Dendritic cell treated with granulocyte-macrophage colony-stimulating factor and Interleukin-4, amounts not matched to agents 40 ng/mL and 50 ng/mL, for 4 days (primary cell): ENCODE results near the gene FAM167B.

ENCODE experiments used
- H3K27ac Mint-ChIP-seq: one replicate; pipeline ENCODE4 v1.8.0; 2022; ENCODE audit warnings: mild to moderate bottlenecking, mixed read lengths
- H3K27me3 Mint-ChIP-seq: one replicate; pipeline ENCODE4 v1.8.0; 2022; ENCODE audit warnings: mild to moderate bottlenecking, mixed read lengths
- H3K36me3 Mint-ChIP-seq: one replicate; pipeline ENCODE4 v1.8.0; 2022; ENCODE audit warnings: low read depth, mixed read lengths
- H3K4me1 Mint-ChIP-seq: one replicate; pipeline ENCODE4 v1.8.0; 2022; ENCODE audit warnings: low read depth, mixed read lengths
- H3K4me3 Mint-ChIP-seq: one replicate; pipeline ENCODE4 v1.8.0; 2022; ENCODE audit warnings: mild to moderate bottlenecking, moderate library complexity, mixed read lengths
- H3K9me3 Mint-ChIP-seq: one replicate; pipeline ENCODE4 v1.8.0; 2022; ENCODE audit warnings: mixed read lengths
- intact Hi-C: fragments of 100-400 bp; cut with micrococcal nuclease; formaldehyde crosslinking; loops from one replicate; pipeline ENCODE4 v1.15.0; 2022

The FAM167B gene

DNA sequence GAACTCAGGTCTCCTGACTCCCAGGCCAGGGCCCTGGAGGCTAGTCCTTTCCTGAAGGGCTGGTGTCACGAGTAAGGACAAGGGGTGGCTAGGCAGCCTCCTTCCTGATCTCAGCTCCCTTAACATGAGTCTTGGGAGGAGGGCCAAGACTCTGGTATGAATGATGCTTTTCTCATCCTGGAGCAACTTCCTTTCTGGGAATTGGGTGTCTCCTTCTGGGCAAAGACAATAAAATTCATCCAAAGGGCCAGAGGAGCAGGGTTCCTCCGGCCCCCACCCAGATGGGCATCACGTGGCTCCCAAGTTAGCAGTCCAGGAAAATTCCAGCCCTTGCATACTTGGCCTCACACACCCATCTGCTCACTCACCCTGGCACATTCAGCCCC lies at the start of gene FAM167B:
TSS of gene FAM167B (plus strand) at position 335 of the 386 bp plus-strand sequence. CDS start 200 bp downstream, outside the sequence.
- Mint-ChIP-seq H3K36me3 (no peaks in the 10 kb centered on the region), H3K4me1 (peaks cover 38% of the 10 kb centered on the region), H3K4me3 (no peak within 1 kb of the TSS), H3K27me3 (peaks cover 44% of the 10 kb centered on the region), H3K27ac (no peak within 1 kb of the TSS), H3K9me3 (no peaks in the 10 kb centered on the region)
- intact Hi-C loops: no loop called here

DNA sequence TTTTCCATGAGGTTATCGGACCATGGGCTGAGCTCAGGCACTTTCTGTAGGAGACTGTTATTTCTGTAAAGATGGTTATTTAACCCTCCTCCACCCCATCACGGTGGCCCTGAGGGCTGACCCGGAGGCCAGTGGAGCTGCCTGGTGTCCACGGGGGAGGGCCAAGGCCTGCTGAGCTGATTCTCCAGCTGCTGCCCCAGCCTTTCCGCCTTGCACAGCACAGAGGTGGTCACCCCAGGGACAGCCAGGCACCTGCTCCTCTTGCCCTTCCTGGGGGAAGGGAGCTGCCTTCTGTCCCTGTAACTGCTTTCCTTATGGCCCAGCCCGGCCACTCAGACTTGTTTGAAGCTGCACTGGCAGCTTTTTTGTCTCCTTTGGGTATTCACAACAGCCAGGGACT lies 49.2 kb upstream of the FAM167B start:
- no peaks in the 10 kb centered on the region for H3K9me3 Mint-ChIP-seq
- peaks cover 59% of the 10 kb centered on the region for H3K36me3 Mint-ChIP-seq
- peak overlapping the region; percentile 4 for H3K27ac Mint-ChIP-seq
- peaks cover 30% of the 10 kb centered on the region for H3K4me1 Mint-ChIP-seq
- intact Hi-C loops: no loop called here
- H3K27me3 Mint-ChIP-seq: peaks cover 10% of the 10 kb centered on the region
- H3K4me3 Mint-ChIP-seq: no peak overlapping the region

DNA sequence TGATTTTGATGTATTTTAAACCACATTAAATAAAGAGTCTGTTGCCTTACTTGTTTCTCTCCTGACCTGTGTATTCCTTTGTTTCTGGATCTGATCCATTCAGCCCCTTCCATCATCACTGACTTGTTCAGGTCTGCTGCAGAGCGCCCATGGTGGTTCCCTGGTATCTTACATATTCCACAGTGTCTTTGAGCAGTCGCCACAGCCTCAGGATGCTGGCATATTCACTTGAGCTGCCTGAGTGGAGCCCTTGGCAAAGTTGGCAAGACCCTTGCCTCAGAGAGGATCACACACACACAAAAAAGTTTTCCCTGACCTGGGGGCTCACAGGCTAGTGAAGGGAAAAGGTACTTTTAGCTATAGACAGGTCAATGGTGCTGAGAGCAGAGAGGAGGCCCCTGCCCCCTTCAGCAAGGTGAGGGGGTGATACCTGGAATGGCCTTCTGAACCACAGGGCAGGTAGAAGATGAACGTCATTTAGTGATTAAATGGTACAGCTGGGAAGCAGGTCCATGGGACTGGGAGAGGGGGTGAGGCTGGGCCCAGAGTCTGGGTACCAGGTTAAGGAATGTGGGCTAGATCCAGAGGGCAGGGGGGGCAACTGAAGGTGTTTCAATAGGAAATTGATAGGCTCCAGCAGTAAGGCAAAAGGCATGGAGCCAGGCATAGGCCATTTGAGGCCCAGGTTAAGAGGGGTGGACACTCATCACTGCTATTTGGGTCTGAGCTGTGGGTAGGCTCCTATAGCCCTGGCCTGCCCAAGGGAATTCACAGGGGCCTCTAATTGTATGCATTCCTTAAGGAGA lies 48.6 kb upstream of the FAM167B start:
- Mint-ChIP-seq H3K36me3 (peaks cover 53% of the 10 kb centered on the region), H3K4me3 (no peak overlapping the region)

DNA sequence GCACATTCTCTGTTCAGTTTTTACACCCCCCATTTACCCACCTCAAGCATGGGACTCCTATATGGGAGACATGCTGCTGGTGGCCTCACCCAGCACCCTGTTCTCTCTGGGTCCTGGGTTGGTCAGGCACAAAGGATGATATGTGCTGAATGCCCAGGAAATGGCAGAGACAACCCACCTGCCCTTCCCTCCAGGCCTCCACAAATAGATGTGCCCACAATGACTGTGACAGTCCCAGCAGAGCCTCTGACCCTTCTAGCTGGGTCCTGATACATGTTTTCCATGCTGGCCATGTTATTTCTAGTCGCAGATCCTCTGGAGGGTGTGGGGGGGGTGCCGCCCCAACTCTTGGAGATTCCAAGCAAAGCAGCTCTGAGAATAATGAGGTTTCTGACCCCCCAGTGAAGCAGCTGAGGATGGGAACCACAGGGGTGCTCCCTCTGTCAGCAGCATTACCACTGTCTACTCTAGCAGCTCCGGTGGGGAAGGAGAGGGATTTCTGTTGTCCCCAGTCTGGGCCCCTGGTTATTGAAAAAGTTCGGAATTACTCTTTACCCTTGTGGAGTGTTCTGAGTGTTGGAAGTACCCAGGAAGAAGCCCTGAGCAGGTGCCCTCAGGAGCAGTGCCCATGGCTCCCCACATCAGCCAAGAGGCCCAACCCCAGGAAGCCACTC lies 47.8 kb upstream of the FAM167B start:
- H3K9me3 Mint-ChIP-seq: no peaks in the 10 kb centered on the region
- peaks cover 10% of the 10 kb centered on the region for H3K27me3 Mint-ChIP-seq
- H3K36me3 Mint-ChIP-seq: peaks cover 46% of the 10 kb centered on the region
- H3K4me3 Mint-ChIP-seq: no peak overlapping the region
- H3K4me1 Mint-ChIP-seq: peaks cover 30% of the 10 kb centered on the region
- intact Hi-C loops: no loop called here
- no peak overlapping the region for H3K27ac Mint-ChIP-seq

More for the DNA sequence above, 48.6 kb upstream of the FAM167B start:
- intact Hi-C loops: no loop called here
- H3K27ac Mint-ChIP-seq: no peak overlapping the region
- no peaks in the 10 kb centered on the region for H3K9me3 Mint-ChIP-seq
- H3K4me1 Mint-ChIP-seq: peaks cover 30% of the 10 kb centered on the region
- peaks cover 10% of the 10 kb centered on the region for H3K27me3 Mint-ChIP-seq

DNA sequence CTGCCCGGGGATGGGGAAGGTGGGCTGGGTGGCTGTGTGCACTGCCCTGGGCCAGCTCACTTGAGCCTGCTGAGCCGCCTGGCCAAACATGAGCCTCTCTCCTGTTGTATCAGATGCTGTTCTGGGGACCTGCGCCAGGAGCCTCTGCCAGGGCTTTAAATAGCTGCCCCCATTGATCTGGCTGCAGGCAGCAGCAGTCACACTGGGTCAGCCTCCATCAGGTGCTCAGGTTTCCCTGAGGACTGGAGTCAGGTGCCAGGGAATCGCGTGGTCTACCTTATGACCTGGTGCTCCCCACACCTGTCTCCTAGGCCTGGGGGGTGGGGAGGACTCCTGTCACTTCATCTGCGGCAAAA lies 47.3 kb upstream of the FAM167B start:
- Mint-ChIP-seq H3K27me3 (peaks cover 10% of the 10 kb centered on the region), H3K27ac (peak overlapping the region; percentile 69), H3K9me3 (no peaks in the 10 kb centered on the region), H3K36me3 (peaks cover 41% of the 10 kb centered on the region), H3K4me3 (no peak overlapping the region), H3K4me1 (peaks cover 30% of the 10 kb centered on the region)
- intact Hi-C loops: loop anchor here (2.0 to 5.0 kb wide), 2 partner anchors 19 to 193 kb away; partner anchors contain the start of gene BSDC1

DNA sequence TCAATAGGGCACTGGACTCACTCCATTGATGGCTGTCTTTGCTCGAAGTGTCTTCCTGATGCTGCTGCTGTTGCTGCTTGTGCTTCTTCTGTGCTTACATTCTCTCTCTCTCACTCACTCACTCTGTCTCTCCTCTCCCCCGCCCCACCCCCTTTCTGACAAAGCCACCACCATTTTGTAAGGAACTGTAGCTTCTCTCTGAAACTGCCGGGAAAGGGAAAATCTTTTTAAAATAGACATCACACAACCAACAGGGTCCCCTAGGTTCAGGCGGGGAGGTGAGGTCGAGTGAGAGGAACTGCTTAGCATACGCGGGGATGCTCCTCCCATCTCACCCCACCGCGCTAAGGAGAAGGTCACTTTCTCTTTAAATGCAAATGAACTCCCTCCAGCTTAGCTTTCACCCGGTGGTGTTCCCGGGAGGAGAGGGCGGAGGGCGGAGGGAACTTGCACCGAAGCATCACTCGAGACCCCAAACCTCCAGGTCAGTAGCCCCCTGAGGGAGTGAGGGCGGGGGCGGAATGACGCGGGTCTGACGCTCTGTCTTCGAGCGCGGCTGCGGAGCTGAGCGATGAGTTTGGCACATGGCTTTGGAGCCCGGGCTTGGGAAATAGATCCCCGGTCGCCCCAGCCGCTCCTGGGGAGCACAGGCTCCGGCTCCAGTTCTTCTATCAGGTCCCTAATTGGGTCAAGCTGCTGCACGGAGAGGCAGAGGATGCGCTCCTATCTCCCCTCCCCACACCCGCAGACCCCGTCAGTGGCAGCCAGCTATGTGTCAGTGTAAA lies 46.6 kb upstream of the FAM167B start, which contains the start of gene CCDC28B:
TSS of gene CCDC28B (plus strand) at position 370 of the 785 bp plus-strand sequence. CDS start 1,341 bp downstream, outside the sequence.
- intact Hi-C loops: loop anchor here (2.0 to 5.0 kb wide), 2 partner anchors 20 to 192 kb away; partner anchors contain the start of gene BSDC1
- peak within 1 kb of the TSS; percentile 69 for H3K27ac Mint-ChIP-seq

DNA sequence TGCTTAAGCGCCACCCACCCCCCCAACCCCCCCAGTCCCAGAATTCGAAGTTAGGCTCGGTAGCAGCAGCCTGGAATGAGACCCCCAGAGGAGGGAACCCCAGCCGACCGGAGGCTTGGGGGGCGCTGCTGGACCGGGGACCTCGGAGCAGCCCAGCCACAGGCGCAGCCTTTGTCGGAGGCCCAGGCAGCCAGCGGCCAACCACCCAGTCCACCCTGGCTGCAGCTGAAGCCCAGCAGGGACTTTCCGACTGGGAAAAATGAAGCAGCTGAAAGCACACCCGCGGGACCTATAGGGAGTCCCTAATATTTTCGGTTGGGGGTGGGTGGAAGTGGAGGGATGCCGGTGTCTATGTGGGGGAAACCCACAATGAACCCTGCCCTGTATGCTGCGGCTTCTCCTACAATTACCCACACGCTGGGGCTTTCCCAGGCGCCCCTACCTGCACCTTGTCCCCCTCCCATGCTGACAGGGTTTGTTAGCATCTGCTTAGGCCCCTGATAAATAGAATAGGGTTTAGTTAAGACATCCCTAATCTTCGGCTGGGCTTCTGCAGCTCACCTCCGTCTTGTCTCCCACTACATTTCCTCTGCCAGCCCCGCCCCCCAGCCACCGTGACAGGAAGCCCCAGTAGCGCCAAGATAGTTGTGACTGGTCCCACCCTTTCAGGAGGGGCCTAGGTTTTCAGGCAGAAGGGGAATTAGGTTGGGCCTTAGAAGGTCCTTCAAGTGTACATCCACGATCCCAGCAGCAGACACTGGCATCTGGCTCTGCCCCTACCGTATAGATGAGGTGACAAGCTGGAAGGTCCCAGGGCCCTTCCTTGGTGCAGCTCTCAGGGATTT lies 45.8 kb upstream of the FAM167B start:
- peaks cover 33% of the 10 kb centered on the region for H3K36me3 Mint-ChIP-seq
- H3K4me1 Mint-ChIP-seq: peaks cover 44% of the 10 kb centered on the region
- peaks cover 13% of the 10 kb centered on the region for H3K27me3 Mint-ChIP-seq
- intact Hi-C loops: loop anchor here (2.0 to 5.0 kb wide), 2 partner anchors 20 to 191 kb away; partner anchors contain the start of gene BSDC1
- H3K27ac Mint-ChIP-seq: peak overlapping the region; percentile 69
- H3K4me3 Mint-ChIP-seq: peak overlapping the region; percentile 86
- no peaks in the 10 kb centered on the region for H3K9me3 Mint-ChIP-seq

More for the DNA sequence above, 46.6 kb upstream of the FAM167B start, which contains the start of gene CCDC28B:
- Mint-ChIP-seq H3K9me3 (no peaks in the 10 kb centered on the region), H3K36me3 (peaks cover 35% of the 10 kb centered on the region), H3K27me3 (peaks cover 10% of the 10 kb centered on the region), H3K4me3 (peak within 1 kb of the TSS; percentile 86), H3K4me1 (peaks cover 35% of the 10 kb centered on the region)

DNA sequence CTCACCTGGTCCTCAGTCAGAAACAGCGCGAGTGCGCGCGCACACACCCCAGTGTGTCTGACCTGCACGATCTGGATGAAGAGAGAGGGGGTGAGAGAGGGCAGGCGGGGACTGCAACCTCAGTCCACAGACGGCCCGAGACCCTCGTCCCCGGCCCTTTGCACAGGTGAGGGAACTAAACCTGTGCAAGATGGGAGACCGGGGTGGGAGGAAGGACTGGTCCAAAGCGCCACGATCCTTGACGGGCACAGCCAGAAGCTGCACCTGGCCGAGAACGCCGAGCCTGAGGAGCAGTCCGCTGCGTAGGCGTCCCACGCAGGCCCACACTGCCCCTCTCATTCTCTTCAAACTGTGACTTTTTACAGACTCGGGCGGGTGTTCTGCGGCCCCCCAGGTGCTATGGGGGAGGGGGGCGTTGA lies 42.1 kb upstream of the FAM167B start:
- Mint-ChIP-seq H3K27me3 (peaks cover 13% of the 10 kb centered on the region), H3K36me3 (peaks cover 8% of the 10 kb centered on the region), H3K4me3 (peak overlapping the region; percentile 84), H3K9me3 (no peaks in the 10 kb centered on the region), H3K27ac (peak overlapping the region; percentile 83), H3K4me1 (peaks cover 56% of the 10 kb centered on the region)
- intact Hi-C loops: loop anchor here (5.0 kb wide), 1 partner anchor 187 kb away; the partner anchor contains the start of gene BSDC1

DNA sequence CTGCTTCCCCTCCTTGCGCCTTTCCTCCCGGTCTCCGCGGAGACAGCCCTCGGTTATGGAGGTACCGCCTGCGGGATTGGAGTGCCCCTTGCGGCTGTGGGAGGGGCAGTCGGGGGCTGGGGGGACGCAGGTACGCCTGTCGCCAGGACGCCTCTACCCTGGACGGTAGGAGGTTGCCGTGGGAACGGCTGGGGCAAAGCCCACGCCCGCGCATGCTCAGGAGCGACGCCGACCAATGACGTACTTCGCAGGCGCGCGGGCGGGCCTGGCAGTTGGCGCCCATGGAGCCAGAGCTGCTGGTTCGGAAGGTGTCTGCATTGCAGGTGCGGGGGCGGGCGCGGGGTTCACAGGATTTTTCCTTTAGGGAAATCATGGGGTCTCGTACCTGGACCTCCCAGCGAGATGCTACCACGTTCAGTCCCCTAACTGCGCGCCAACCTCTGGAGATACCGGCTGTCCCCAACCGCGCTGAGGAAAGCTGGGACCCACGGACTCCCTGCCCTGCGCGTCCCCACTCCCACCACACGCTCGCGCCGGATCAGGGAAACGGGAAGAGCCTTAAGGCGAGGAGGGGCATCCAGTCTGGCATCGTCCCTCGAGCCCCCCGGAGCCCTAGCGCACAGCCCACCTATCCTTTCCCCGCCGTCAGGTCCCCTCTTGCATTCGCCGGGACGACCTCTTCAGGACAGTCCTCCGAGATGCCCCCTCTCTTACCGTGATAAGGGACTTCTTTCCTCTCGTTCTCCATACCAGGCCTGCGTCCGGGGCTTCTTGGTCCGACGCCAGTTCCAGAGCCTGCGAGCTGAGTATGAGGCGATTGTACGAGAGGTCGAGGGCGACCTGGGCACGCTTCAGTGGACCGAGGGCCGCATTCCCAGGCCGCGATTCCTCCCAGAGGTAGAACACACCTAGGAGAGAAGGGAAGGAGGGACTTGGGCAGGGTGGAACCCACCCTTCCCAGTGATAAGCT lies 41.3 kb upstream of the FAM167B start, which contains the start of gene IQCC:
TSS of gene IQCC (plus strand) at position 271 of the 970 bp plus-strand sequence. CDS start at position 282, 11 bp downstream.
- H3K27ac Mint-ChIP-seq: peak within 1 kb of the TSS; percentile 83
- no peaks in the 10 kb centered on the region for H3K9me3 Mint-ChIP-seq
- peaks cover 8% of the 10 kb centered on the region for H3K36me3 Mint-ChIP-seq
- peaks cover 13% of the 10 kb centered on the region for H3K27me3 Mint-ChIP-seq
- H3K4me3 Mint-ChIP-seq: peak within 1 kb of the TSS; percentile 84
- intact Hi-C loops: no loop called here
- H3K4me1 Mint-ChIP-seq: peaks cover 49% of the 10 kb centered on the region

DNA sequence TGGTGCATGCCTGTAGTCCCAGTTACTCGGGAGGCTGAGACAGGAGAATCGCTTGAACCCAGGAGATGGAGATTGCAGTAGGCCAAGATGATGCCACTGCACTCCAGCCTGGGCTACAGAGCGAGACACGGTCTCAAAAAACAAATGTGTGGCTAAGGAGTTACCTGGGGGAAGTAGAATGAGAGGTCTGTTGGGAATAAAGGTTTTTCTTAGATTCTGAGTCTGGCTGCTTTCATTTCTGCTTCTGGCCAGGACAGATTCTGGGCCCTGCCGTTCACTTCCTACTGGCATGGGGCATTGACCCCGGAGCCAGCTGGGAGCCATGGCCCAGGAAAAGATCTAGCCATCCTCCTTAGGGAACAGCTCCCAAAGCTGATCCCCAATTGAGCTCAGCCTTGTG lies 38.6 kb upstream of the FAM167B start:
- Mint-ChIP-seq H3K4me3 (no peak overlapping the region), H3K27ac (no peak overlapping the region), H3K36me3 (peaks cover 15% of the 10 kb centered on the region), H3K27me3 (peaks cover 3% of the 10 kb centered on the region), H3K4me1 (peaks cover 30% of the 10 kb centered on the region), H3K9me3 (no peaks in the 10 kb centered on the region)
- intact Hi-C loops: no loop called here

DNA sequence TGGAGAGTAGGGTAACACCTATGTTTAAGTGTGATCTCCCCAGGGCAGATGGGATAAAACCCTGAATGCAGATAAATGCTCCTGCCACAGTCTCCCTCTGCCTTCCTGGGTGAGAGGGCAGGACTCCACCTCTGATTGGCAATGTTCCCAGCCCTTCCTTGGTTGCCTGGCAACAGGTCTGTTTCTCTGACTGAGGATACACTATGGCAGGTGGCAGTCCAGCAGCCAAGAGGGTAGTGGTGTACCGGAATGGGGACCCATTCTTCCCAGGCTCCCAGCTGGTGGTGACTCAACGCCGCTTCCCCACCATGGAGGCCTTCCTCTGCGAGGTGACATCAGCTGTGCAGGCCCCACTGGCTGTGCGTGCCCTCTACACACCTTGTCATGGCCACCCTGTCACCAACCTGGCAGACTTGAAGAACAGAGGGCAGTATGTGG lies 38.1 kb upstream of the FAM167B start, which contains the start of gene DCDC2B:
TSS of gene DCDC2B (plus strand) at position 199 of the 438 bp plus-strand sequence. CDS start at position 204, 5 bp downstream.
- intact Hi-C loops: no loop called here
- H3K36me3 Mint-ChIP-seq: peaks cover 19% of the 10 kb centered on the region
- peaks cover 30% of the 10 kb centered on the region for H3K4me1 Mint-ChIP-seq
- no peak within 1 kb of the TSS for H3K27ac Mint-ChIP-seq
- H3K27me3 Mint-ChIP-seq: peaks cover 3% of the 10 kb centered on the region
- no peak within 1 kb of the TSS for H3K4me3 Mint-ChIP-seq
- no peaks in the 10 kb centered on the region for H3K9me3 Mint-ChIP-seq
